Stomach (tissue), 9 donors: Measurements from ENCODE around the gene STPG2. TPM values are rescaled to one million over a fixed set of nuclear protein-coding genes. Genes with fewer than 3 reads are reported as not detected.

Source experiments
- DNase-seq, 2 donors: peaks; one replicate each; pipeline versions ENCODE4 v3.0.0 to v3.0.0-alpha.2; 2013 to 2019
- H3K27ac ChIP-seq, 5 donors: fragments of 200-600 bp in 4 of 5; sonication (generic) in 4 of 5; one replicate each; pipeline ENCODE4 v1.5.1; 2013 to 2019; ENCODE audit warnings: mild to moderate bottlenecking in 1 of 5, moderate library complexity in 1 of 5
- H3K27me3 ChIP-seq, 3 donors: fragments of 200-600 bp; sonication (generic); one replicate each; pipeline ENCODE4 v1.5.1; 2017 to 2019; ENCODE audit warnings: mixed run types in 1 of 3
- H3K36me3 ChIP-seq, 4 donors: fragments of 200-600 bp; sonication (generic); 1 replicate in 3 of 4; 2 replicates in 1 of 4; pipeline ENCODE4 v1.5.1; 2016 to 2019
- H3K4me1 ChIP-seq, 4 donors: fragments of 200-600 bp; sonication (generic); one replicate each; pipeline ENCODE4 v1.5.1; 2016 to 2019
- H3K4me3 ChIP-seq, 4 donors: fragments of 200-600 bp; sonication (generic) in 3 of 4; one replicate each; pipeline ENCODE4 v1.5.1; 2016 to 2019; ENCODE audit warnings: mild to moderate bottlenecking in 1 of 4
- H3K9me3 ChIP-seq, 4 donors: fragments of 200-600 bp; sonication (generic); one replicate each; pipeline ENCODE4 v1.5.1; 2016 to 2019
- EP300 ChIP-seq: sonication (generic); formaldehyde crosslinking; IDR thresholded peaks from one replicate; pipeline ENCODE4 v1.6.1; 2017; ENCODE audit warnings: antibody characterized with exemption
- POLR2A ChIP-seq, 4 donors: fragments of 450-650 bp; IDR thresholded peaks; one replicate each; pipeline ENCODE4 v1.6.1; 2016; ENCODE audit warnings: antibody characterized with exemption in 4 of 4, control low read depth in 2 of 4, mild to moderate bottlenecking in 1 of 4, moderate library complexity in 1 of 4
- POLR2AphosphoS5 ChIP-seq, 3 donors: sonication (generic); formaldehyde crosslinking; IDR thresholded peaks; one replicate each; pipeline ENCODE4 v1.6.1; 2016; ENCODE audit warnings: antibody characterized with exemption in 3 of 3
- WGBS, 5 donors: extraction: QIAGEN DNeasy Blood & Tissue Kit in 3 of 5; methylation state at CpG; one replicate each; pipeline versions ENCODE4 v1.1.5 to v1.1.7; 2013 to 2018; 5-methylcytosine and 5-hydroxymethylcytosine counted together
- intact Hi-C: fragments of 100-400 bp; cut with DNase I; formaldehyde crosslinking; loops from one replicate; pipeline ENCODE4 v1.15.1; 2023; ENCODE audit warnings: low total_unique reads
- polyA plus RNA-seq, 3 donors: library from polyadenylated mRNA; stranded (reverse); fragments of 200-250 nt; gene quantifications; one replicate each; pipeline ENCODE4 v1.2.3, GENCODE V29; 2013
- total RNA-seq, 5 donors: library from RNA; depleted of rRNA; stranded (reverse); fragments of >200 nt; gene quantifications; one replicate each; pipeline versions ENCODE4 v1.1.0 to v1.2.3, GENCODE V29; 2014 to 2016
- TF ChIP-seq, protein P1 (sequence below), 7 experiments: fragments of 450-650 bp in 4 of 7; fragments of 200-600 bp in 3 of 7; sonication (generic) in 3 of 7; IDR thresholded peaks; one replicate each; pipeline ENCODE4 v1.5.1; 2016 to 2019; ENCODE audit warnings: antibody characterized with exemption in 7 of 7, control low read depth in 2 of 7, mild to moderate bottlenecking in 1 of 7
- donor health status: healthy with polysubstance abuse.
- donor health status: Bipolar disorder and iron deficiency.
- donor health status: healthy.

STPG2 gene
- total and polyA plus RNA-seq, 8 donors: 0.05 to 0.89 (median 0.49) TPM; not detected in 4

DNA sequence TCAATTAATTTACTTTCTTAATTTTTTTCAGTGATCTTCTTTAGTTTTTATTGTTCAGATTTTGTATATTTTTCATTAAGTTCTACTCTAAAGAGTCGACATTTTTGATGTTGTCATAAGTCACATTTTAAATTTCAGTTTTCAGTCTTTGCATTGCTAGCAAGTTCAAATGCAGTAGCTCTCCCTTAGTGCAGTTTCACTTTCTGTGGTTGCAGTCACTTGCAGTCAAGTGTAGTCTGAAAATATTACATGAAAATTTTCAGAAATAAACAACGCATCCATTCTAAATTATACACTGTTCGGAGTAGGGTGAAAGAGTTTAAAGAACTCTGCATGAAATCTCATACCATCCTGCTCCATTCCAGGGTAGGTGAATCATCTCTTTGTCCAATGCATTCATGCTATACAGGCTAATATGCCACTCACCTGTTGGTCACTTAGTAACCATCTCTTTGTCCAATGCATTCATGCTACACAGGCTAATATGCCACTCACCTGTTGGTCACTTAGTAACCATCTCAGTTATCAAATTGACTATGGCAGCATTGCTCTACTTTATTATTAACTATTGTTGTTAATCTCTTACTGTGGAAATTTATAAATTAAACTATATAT lies 356.9 kb downstream of the STPG2 start:
- 84 to 90% (median 87%) methylated on average over 3 of the region's 3 CpGs for WGBS, 5 donors
- no peak overlapping the region for H3K4me3 ChIP-seq
- peaks cover 0 to 11% (median 3%) of the 10 kb centered on the region in 4 donors for H3K9me3 ChIP-seq
- TF ChIP-seq, protein P1, sequence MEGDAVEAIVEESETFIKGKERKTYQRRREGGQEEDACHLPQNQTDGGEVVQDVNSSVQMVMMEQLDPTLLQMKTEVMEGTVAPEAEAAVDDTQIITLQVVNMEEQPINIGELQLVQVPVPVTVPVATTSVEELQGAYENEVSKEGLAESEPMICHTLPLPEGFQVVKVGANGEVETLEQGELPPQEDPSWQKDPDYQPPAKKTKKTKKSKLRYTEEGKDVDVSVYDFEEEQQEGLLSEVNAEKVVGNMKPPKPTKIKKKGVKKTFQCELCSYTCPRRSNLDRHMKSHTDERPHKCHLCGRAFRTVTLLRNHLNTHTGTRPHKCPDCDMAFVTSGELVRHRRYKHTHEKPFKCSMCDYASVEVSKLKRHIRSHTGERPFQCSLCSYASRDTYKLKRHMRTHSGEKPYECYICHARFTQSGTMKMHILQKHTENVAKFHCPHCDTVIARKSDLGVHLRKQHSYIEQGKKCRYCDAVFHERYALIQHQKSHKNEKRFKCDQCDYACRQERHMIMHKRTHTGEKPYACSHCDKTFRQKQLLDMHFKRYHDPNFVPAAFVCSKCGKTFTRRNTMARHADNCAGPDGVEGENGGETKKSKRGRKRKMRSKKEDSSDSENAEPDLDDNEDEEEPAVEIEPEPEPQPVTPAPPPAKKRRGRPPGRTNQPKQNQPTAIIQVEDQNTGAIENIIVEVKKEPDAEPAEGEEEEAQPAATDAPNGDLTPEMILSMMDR (IDR thresholded peaks at IDR 0.05): no peak
- TF ChIP-seq POLR2A (IDR thresholded peaks at IDR 0.05) (no peak), POLR2AphosphoS5 (IDR thresholded peaks at IDR 0.05) (no peak)
- intact Hi-C loops: no loop called here
- H3K27ac ChIP-seq: no peak overlapping the region
- H3K36me3 ChIP-seq: no peaks in the 10 kb centered on the region
- no peaks in the 10 kb centered on the region for H3K4me1 ChIP-seq
- H3K27me3 ChIP-seq: no peaks in the 10 kb centered on the region
- no peak for DNase-seq

DNA sequence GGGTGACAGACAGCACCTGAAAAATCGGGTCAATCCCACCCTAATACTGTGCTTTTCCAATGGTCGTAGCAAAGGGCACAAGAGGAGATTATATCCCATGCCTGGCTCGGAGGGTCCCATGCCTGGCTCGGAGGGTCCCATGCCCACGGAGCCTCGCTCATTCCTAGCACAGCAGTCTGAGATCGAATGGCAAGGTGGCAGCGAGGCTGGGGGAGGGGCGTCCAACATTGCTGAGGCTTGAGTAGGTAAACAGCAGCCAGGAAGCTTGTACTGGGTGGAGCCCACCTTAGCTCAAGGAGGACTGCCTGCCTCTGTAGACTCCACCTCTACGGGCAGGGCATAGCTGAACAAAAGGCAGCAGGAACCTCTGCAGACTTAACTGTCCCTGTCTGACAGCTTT lies 365.1 kb downstream of the STPG2 start:
- H3K27ac ChIP-seq: no peak overlapping the region
- no peak for DNase-seq
- 82 to 91% (median 88%) methylated on average over 10 of the region's 10 CpGs for WGBS, 5 donors
- H3K4me3 ChIP-seq: no peak overlapping the region
- peaks cover 0 to 12% (median 11%) of the 10 kb centered on the region in 4 donors for H3K9me3 ChIP-seq
- no peaks in the 10 kb centered on the region for H3K4me1 ChIP-seq
- TF ChIP-seq EP300 (no peak), POLR2A (IDR thresholded peaks at IDR 0.05) (no peak), POLR2AphosphoS5 (IDR thresholded peaks at IDR 0.05) (no peak)
- TF ChIP-seq, protein P1 (IDR thresholded peaks at IDR 0.05): no peak
- H3K36me3 ChIP-seq: no peaks in the 10 kb centered on the region
- intact Hi-C loops: no loop called here
- no peaks in the 10 kb centered on the region for H3K27me3 ChIP-seq

DNA sequence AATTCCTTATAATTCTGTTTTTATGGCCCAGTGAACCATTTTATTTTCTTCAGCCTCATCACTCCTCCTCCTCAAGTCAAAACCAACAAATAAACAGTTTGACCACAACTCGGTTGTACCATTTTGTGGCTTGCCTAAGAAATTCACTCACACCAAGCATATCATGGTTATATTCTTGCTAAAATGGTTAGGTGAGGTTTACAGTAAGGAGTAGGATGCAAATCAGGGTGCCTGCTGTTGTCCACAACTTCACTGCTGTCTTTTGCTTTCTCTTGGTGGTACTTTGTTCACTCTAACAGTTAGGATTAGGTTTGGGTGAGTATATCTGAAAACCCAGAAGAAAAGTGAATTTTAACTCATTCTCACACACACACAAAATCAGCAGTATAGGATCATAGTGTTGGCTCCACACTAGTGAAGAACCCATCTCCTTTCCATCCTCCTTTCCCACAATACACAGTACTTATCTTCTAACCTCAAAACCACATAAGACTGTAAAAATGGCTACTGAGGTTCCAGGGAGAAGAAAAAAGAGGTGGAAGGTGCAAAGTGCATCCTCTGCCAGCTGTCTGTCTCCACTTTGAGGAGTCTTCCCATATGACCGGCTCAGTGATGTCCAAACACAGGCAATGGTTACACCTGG lies 368.8 kb downstream of the STPG2 start:
- no peak overlapping the region for H3K27ac ChIP-seq
- intact Hi-C loops: no loop called here
- no peaks in the 10 kb centered on the region for H3K4me1 ChIP-seq
- H3K4me3 ChIP-seq: no peak overlapping the region
- 85 to 91% (median 88%) methylated on average over 2 of the region's 2 CpGs for WGBS, 5 donors
- H3K27me3 ChIP-seq: no peaks in the 10 kb centered on the region
- TF ChIP-seq EP300 (no peak), POLR2A (IDR thresholded peaks at IDR 0.05) (no peak), POLR2AphosphoS5 (IDR thresholded peaks at IDR 0.05) (no peak)
- TF ChIP-seq, protein P1 (IDR thresholded peaks at IDR 0.05): no peak
- peaks cover 0 to 16% (median 11%) of the 10 kb centered on the region in 4 donors for H3K9me3 ChIP-seq
- no peaks in the 10 kb centered on the region for H3K36me3 ChIP-seq
- DNase-seq: no peak

DNA sequence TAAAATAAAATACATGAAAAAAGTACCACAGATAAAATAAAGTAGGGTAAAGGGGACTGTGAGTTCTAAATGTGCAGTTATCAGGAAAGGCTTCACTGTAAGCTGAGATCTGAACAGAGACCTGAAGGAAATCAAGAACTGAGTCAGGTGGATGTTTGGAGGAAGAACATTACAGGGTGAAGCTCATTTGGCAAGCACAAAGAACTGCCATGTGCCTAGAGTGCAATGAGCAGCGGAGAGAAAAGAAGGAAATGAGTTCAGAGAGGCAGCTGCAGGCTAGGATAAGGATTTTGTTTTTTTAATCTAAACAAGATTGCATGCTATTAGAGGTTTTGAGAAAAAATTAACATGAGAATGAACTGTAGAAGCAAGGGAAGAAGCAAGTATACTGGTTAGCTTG lies 373.1 kb downstream of the STPG2 start:
- Histone ChIP-seq H3K36me3 (no peaks in the 10 kb centered on the region), H3K27me3 (no peaks in the 10 kb centered on the region), H3K9me3 (peaks cover 0 to 14% (median 2%) of the 10 kb centered on the region in 4 donors), H3K4me3 (no peak overlapping the region), H3K4me1 (no peaks in the 10 kb centered on the region), H3K27ac (no peak overlapping the region)
- DNase-seq: no peak
- no peak for TF ChIP-seq POLR2A (IDR thresholded peaks at IDR 0.05)
- TF ChIP-seq EP300: no peak
- TF ChIP-seq, protein P1 (IDR thresholded peaks at IDR 0.05): no peak
- TF ChIP-seq POLR2AphosphoS5 (IDR thresholded peaks at IDR 0.05): no peak
- WGBS, 5 donors: 39 to 74% (median 56%) methylated on average over 1 of the region's 1 CpG
- intact Hi-C loops: no loop called here
